Esophagus muscularis mucosa (tissue), 4 donors: ENCODE measurements around the gene NPAS3. TPM values are rescaled to one million over a fixed set of nuclear protein-coding genes. Genes with fewer than 3 reads are reported as not detected.

Experiments
- DNase-seq: peaks from one replicate; pipeline ENCODE4 v3.0.0-alpha.2; 2017; ENCODE audit errors: extremely low spot score
- H3K27ac ChIP-seq, 4 donors: fragments of 200-600 bp; sonication (generic); replicated peaks in 1 of 4; 1 replicate in 3 of 4; 2 replicates in 1 of 4; pipeline ENCODE4 v1.5.1; 2016 to 2019; ENCODE audit warnings: mild to moderate bottlenecking in 1 of 4
- H3K27me3 ChIP-seq, 4 donors: fragments of 200-600 bp; sonication (generic); one replicate each; pipeline versions ENCODE4 v1.5.1 to v1.6.0; 2016 to 2019
- H3K36me3 ChIP-seq, 4 donors: fragments of 200-600 bp; sonication (generic); one replicate each; pipeline ENCODE4 v1.5.1; 2016 to 2019
- H3K4me1 ChIP-seq, 4 donors: fragments of 200-600 bp; sonication (generic); one replicate each; pipeline ENCODE4 v1.5.1; 2016 to 2019
- H3K4me3 ChIP-seq, 4 donors: fragments of 200-600 bp; sonication (generic); 1 replicate in 2 of 4; 2 replicates in 2 of 4; pipeline ENCODE4 v1.5.1; 2016 to 2019; ENCODE audit warnings: mild to moderate bottlenecking in 4 of 4, moderate library complexity in 1 of 4
- H3K9me3 ChIP-seq, 4 donors: fragments of 200-600 bp; sonication (generic); 1 replicate in 3 of 4; 2 replicates in 1 of 4; pipeline ENCODE4 v1.5.1; 2016 to 2019
- EP300 ChIP-seq: sonication (generic); formaldehyde crosslinking; IDR thresholded peaks from one replicate; pipeline ENCODE4 v1.6.1; 2017; ENCODE audit warnings: antibody characterized with exemption
- POLR2A ChIP-seq: fragments of 450-650 bp; IDR thresholded peaks from one replicate; pipeline ENCODE4 v1.6.1; 2017; ENCODE audit warnings: antibody characterized with exemption, moderate library complexity, mild to moderate bottlenecking, low read depth
- POLR2AphosphoS5 ChIP-seq, 2 donors: sonication (generic); formaldehyde crosslinking; IDR thresholded peaks; one replicate each; pipeline ENCODE4 v1.6.1; 2017; ENCODE audit warnings: antibody characterized with exemption in 2 of 2
- WGBS: methylation state at CpG from one replicate; pipeline ENCODE4 v1.1.5; 2018; 5-methylcytosine and 5-hydroxymethylcytosine counted together
- intact Hi-C: fragments of 100-400 bp; cut with DNase I; formaldehyde crosslinking; loops from one replicate; pipeline ENCODE4 v1.15.1; 2023
- total RNA-seq, 4 donors: library from RNA; depleted of rRNA; stranded (reverse); fragments of >200 nt; gene quantifications; one replicate each; pipeline versions ENCODE4 v1.1.0 to v1.2.1, GENCODE V29; 2016
- TF ChIP-seq, protein P1 (sequence below), 3 experiments: fragments of 200-600 bp in 2 of 3; fragments of 450-650 bp in 1 of 3; sonication (generic) in 2 of 3; IDR thresholded peaks; one replicate each; pipeline ENCODE4 v1.5.1; 2017 to 2019; ENCODE audit warnings: antibody characterized with exemption in 3 of 3, mild to moderate bottlenecking in 2 of 3, moderate library complexity in 1 of 3

The NPAS3 gene
- total RNA-seq, 4 donors from 2014 or later, result 3.3 to 7.3 (median 5.8) TPM

DNA sequence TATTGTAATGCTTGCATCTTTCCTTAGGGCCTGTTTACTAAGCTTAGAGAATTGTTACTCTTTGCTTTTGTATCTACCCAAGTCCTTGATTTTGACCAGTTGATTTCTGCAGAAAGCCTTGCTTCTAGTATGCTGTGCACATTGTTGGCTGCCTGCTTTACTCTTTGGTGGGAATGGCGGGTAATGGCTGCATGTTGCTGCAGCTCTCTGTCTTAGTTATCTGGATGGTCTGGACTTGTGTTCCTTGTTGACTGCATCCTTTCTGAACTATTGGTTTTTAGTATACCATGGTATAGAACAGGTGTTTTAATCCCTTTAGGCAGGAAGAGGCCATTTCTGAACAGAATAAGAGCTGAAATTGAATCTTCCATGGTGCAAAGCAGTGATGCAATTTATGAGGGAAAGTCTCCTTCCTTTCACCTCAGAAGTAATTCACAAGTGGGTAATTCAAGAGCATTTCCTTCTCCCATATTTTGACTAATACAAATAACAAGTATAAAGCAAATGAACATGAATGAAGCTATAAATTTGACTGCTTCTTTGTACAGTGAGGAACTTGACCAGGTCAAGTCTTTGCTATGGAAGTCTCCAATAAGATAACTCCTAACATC lies 466.4 kb downstream of the NPAS3 start:
- TF ChIP-seq EP300, result no peak
- no peak for TF ChIP-seq POLR2A
- no peak for TF ChIP-seq POLR2AphosphoS5 (IDR thresholded peaks at IDR 0.05)
- TF ChIP-seq, protein P1, sequence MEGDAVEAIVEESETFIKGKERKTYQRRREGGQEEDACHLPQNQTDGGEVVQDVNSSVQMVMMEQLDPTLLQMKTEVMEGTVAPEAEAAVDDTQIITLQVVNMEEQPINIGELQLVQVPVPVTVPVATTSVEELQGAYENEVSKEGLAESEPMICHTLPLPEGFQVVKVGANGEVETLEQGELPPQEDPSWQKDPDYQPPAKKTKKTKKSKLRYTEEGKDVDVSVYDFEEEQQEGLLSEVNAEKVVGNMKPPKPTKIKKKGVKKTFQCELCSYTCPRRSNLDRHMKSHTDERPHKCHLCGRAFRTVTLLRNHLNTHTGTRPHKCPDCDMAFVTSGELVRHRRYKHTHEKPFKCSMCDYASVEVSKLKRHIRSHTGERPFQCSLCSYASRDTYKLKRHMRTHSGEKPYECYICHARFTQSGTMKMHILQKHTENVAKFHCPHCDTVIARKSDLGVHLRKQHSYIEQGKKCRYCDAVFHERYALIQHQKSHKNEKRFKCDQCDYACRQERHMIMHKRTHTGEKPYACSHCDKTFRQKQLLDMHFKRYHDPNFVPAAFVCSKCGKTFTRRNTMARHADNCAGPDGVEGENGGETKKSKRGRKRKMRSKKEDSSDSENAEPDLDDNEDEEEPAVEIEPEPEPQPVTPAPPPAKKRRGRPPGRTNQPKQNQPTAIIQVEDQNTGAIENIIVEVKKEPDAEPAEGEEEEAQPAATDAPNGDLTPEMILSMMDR (IDR thresholded peaks at IDR 0.05), result no peak
- H3K27me3 ChIP-seq, result no peaks in the 10 kb centered on the region
- no peak overlapping the region for H3K4me3 ChIP-seq
- intact Hi-C loops, result no loop called here
- H3K9me3 ChIP-seq, result peaks cover 0 to 18% (median 10%) of the 10 kb centered on the region in 4 donors
- DNase-seq, result no peak
- WGBS, result 100% methylated on average over 1 of the region's 1 CpG
- H3K36me3 ChIP-seq, result no peaks in the 10 kb centered on the region
- H3K27ac ChIP-seq, result no peak overlapping the region
- no peaks in the 10 kb centered on the region for H3K4me1 ChIP-seq

DNA sequence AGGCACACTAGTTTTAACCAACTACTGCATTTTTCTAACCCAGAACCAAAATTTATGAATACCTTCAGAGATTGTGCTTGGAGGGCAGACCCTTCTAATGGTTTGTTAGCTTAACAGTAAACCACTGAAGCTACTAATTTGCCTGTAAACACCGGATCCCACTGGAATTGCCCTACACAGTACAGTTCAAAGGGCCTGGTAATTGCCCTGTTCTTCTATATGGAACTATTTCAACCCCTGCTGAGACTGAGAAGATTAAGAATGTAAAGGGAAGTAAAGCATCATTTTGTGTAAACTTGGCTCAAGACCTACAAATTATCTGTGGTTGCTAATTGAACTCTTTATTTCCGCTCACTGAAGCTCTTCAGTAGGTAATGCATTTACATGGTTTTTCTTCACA lies 468.1 kb downstream of the NPAS3 start:
- peaks cover 0 to 18% (median 10%) of the 10 kb centered on the region in 4 donors for H3K9me3 ChIP-seq
- no peak overlapping the region for H3K4me3 ChIP-seq
- intact Hi-C loops, result no loop called here
- H3K4me1 ChIP-seq, result no peaks in the 10 kb centered on the region
- no peaks in the 10 kb centered on the region for H3K27me3 ChIP-seq
- WGBS, result 92% methylated on average over 2 of the region's 2 CpGs
- DNase-seq, result no peak
- no peak overlapping the region for H3K27ac ChIP-seq
- H3K36me3 ChIP-seq, result no peaks in the 10 kb centered on the region
- TF ChIP-seq POLR2AphosphoS5 (IDR thresholded peaks at IDR 0.05) (no peak), POLR2A (no peak), EP300 (no peak)
- TF ChIP-seq, protein P1 (IDR thresholded peaks at IDR 0.05), result no peak

DNA sequence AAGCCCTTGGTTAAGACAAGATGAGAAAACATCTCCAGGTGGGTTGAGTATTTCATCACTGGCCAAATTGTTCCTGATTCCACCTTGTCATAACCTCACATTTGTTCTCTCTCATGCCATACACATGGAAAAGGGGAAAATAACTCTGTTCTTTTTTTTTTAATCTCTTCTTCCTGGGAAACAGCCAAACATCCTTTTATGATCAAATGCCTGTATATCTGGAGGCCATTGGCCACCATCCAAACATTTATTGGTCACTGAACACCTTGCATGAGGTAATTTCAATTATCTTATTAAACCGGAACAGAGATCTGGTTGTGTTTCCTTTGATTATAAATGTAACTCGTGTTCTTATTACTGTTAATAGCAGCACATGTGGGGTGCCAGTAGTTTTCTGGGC lies 469.6 kb downstream of the NPAS3 start:
- Histone ChIP-seq H3K27me3 (no peaks in the 10 kb centered on the region), H3K9me3 (peaks cover 0 to 18% (median 10%) of the 10 kb centered on the region in 4 donors), H3K36me3 (no peaks in the 10 kb centered on the region), H3K27ac (no peak overlapping the region), H3K4me3 (no peak overlapping the region), H3K4me1 (no peaks in the 10 kb centered on the region)
- 43% methylated on average over 2 of the region's 2 CpGs for WGBS
- DNase-seq, result no peak
- TF ChIP-seq EP300, result no peak
- TF ChIP-seq, protein P1 (IDR thresholded peaks at IDR 0.05), result no peak
- TF ChIP-seq POLR2AphosphoS5 (IDR thresholded peaks at IDR 0.05), result no peak
- no peak for TF ChIP-seq POLR2A
- intact Hi-C loops, result no loop called here

DNA sequence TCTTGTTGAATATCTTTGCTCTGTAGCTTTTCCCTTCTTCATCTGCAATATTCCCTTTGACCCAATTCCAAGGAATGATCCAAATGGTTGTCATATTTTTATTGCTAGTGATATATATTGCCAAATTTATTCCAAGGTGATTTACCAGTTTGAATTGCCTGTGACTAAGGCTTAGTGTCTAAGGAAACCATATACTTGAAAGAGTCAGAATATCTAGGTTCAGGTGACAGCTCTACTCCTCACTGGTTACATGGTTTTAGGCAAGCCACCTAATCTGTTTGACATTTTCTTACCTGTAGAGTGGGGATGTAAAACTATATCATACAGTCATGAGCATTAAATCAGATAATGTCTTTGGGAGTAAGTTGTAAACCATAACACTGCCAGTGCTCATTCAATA lies 473.8 kb downstream of the NPAS3 start:
- Histone ChIP-seq H3K27me3 (no peaks in the 10 kb centered on the region), H3K27ac (no peak overlapping the region), H3K36me3 (no peaks in the 10 kb centered on the region), H3K4me1 (no peaks in the 10 kb centered on the region), H3K9me3 (no peaks in the 10 kb centered on the region), H3K4me3 (no peak overlapping the region)
- no peak for DNase-seq
- TF ChIP-seq EP300 (no peak), POLR2AphosphoS5 (IDR thresholded peaks at IDR 0.05) (no peak), POLR2A (no peak)
- TF ChIP-seq, protein P1 (IDR thresholded peaks at IDR 0.05), result no peak
- intact Hi-C loops, result no loop called here

DNA sequence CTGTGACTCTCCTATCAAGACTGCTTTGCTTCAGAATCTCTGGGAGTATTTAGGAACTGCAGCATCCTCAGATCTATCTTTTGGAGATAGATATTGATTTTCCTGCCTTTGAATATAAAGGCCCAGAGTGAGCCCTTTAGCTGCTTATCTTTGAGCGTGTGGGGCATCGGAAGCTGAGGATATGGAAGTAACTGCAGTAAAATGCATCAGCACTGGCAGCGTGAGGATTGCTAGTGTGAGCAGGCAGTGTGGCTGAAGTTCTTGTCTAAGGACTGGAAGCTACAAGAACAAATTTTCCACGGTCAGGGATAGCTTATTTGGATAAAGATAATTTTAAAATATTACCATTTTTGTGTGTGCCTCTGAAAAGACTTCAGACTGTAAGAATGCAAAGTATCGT lies 474.7 kb downstream of the NPAS3 start:
- Histone ChIP-seq H3K9me3 (no peaks in the 10 kb centered on the region), H3K27me3 (no peaks in the 10 kb centered on the region), H3K4me3 (no peak overlapping the region), H3K4me1 (no peaks in the 10 kb centered on the region), H3K27ac (no peak overlapping the region), H3K36me3 (no peaks in the 10 kb centered on the region)
- TF ChIP-seq, protein P1 (IDR thresholded peaks at IDR 0.05), result no peak
- intact Hi-C loops, result no loop called here
- WGBS, result 85% methylated on average over 5 of the region's 5 CpGs
- DNase-seq, result no peak
